NCI-H345 (cell line): Measurements from ENCODE around the gene TNKS1BP1.

Experiments
- DNase-seq: peaks from one replicate; lab custom pipeline; 2025; lab: John Stamatoyannopoulos, UW

Gene TNKS1BP1

GRCh38 chr11:57260937-57261783, 63.6 kb downstream of the TNKS1BP1 start:
- no peak for DNase-seq

GRCh38 chr11:57256119-57256518, 68.6 kb downstream of the TNKS1BP1 start:
- no peak for DNase-seq

- DNase-seq: no peak
Measured at GRCh38 chr11:57255618-57256017, 69.1 kb downstream of the TNKS1BP1 start.

GRCh38 chr11:57254631-57255030, 70.1 kb downstream of the TNKS1BP1 start:
- no peak for DNase-seq

- no peak for DNase-seq
Measured at GRCh38 chr11:57251491-57252104, 73.2 kb downstream of the TNKS1BP1 start.

- DNase-seq: no peak
Measured at GRCh38 chr11:57251037-57251436, 73.7 kb downstream of the TNKS1BP1 start.
